Colonic mucosa (tissue), 4 donors: ENCODE results near the gene FGD4. TPM values are rescaled to one million over a fixed set of nuclear protein-coding genes. Genes with fewer than 3 reads are reported as not detected.

ENCODE experiments used
- DNase-seq: peaks from one replicate; pipeline ENCODE4 v3.0.0-alpha.2; 2020
- H3K27ac ChIP-seq: fragments of 200-600 bp; one replicate; pipeline ENCODE4 v1.8.0; 2021
- H3K27me3 ChIP-seq: fragments of 200-600 bp; one replicate; pipeline ENCODE4 v1.8.0; 2021
- H3K36me3 ChIP-seq: fragments of 200-600 bp; one replicate; pipeline ENCODE4 v1.8.0; 2021
- H3K4me1 ChIP-seq: fragments of 200-600 bp; one replicate; pipeline ENCODE4 v1.8.0; 2021; ENCODE audit warnings: mild to moderate bottlenecking
- H3K4me3 ChIP-seq: fragments of 200-600 bp; one replicate; pipeline ENCODE4 v1.8.0; 2021
- H3K9ac ChIP-seq, 2 donors: one replicate each; pipeline ENCODE4 v1.7.0; 2013; ENCODE audit warnings: control low read depth in 2 of 2, low read depth in 2 of 2, low read length in 2 of 2
- H3K9me3 ChIP-seq: fragments of 200-600 bp; one replicate; pipeline ENCODE4 v1.8.0; 2021
- CTCF ChIP-seq: fragments of 200-600 bp; IDR thresholded peaks from one replicate; pipeline ENCODE4 v1.8.0; 2022; ENCODE audit warnings: antibody characterized with exemption, mild to moderate bottlenecking
- intact Hi-C: fragments of 100-400 bp; cut with DNase I; formaldehyde crosslinking; loops from one replicate; pipeline ENCODE4 v1.14.1; 2022
- total RNA-seq, 2 donors: library from RNA; stranded (reverse); fragmentation: NEBNext Ultra II Directional in 1 of 2; extraction: Animal tissue kit (Norgen Biotek cat#: 25700) in 1 of 2; gene quantifications; one replicate each; pipeline ENCODE4 v1.2.1, GENCODE V29; 2021
- donor health status: healthy.
- donor health status: DM: no; HTN: no; CAD: no.
- donor health status: DM: no; HTN: no; CAD: no.

The FGD4 gene
- total RNA-seq, 2 donors from 2014 or later = 38.4 to 47.6 TPM

- TF ChIP-seq CTCF = peak; percentile 77
- no peak overlapping the region for H3K9ac ChIP-seq
- intact Hi-C loops = loop anchor here (5.0 to 10.0 kb wide), 2 partner anchors 307 to 1659 kb away; partner anchors contain the start of gene ALG10
- no peak overlapping the region for H3K27ac ChIP-seq
- no peaks in the 10 kb centered on the region for H3K4me1 ChIP-seq
- no peaks in the 10 kb centered on the region for H3K27me3 ChIP-seq
- no peaks in the 10 kb centered on the region for H3K9me3 ChIP-seq
- peak; percentile 66 for DNase-seq
- no peaks in the 10 kb centered on the region for H3K36me3 ChIP-seq
- no peak overlapping the region for H3K4me3 ChIP-seq
These were observed 33.8 kb upstream of the FGD4 start for GRCh38 chr12:32365473-32366064.

GRCh38 chr12:32366714-32367113 is 32.6 kb upstream of the FGD4 start:
- Histone ChIP-seq H3K4me3 (no peak overlapping the region), H3K27ac (no peak overlapping the region), H3K9ac (no peak overlapping the region), H3K27me3 (no peaks in the 10 kb centered on the region), H3K9me3 (no peaks in the 10 kb centered on the region), H3K36me3 (no peaks in the 10 kb centered on the region), H3K4me1 (no peaks in the 10 kb centered on the region)
- no peak for DNase-seq
- no peak for TF ChIP-seq CTCF
- intact Hi-C loops = loop anchor here (5.0 to 10.0 kb wide), 2 partner anchors 306 to 1658 kb away; partner anchors contain the start of gene ALG10

- Histone ChIP-seq H3K27ac (no peak overlapping the region), H3K9ac (no peak overlapping the region), H3K4me1 (no peaks in the 10 kb centered on the region), H3K27me3 (no peaks in the 10 kb centered on the region), H3K9me3 (no peaks in the 10 kb centered on the region), H3K4me3 (no peak overlapping the region), H3K36me3 (no peaks in the 10 kb centered on the region)
- intact Hi-C loops = loop anchor here (5.0 to 10.0 kb wide), 2 partner anchors 305 to 1657 kb away; partner anchors contain the start of gene ALG10
- DNase-seq = no peak
- TF ChIP-seq CTCF = no peak
These were observed 32.0 kb upstream of the FGD4 start for GRCh38 chr12:32367381-32367780.

- Histone ChIP-seq H3K4me3 (no peak overlapping the region), H3K27me3 (no peaks in the 10 kb centered on the region), H3K9ac (no peak overlapping the region), H3K27ac (no peak overlapping the region), H3K4me1 (no peaks in the 10 kb centered on the region), H3K9me3 (no peaks in the 10 kb centered on the region), H3K36me3 (no peaks in the 10 kb centered on the region)
- TF ChIP-seq CTCF = no peak
- DNase-seq = no peak
- intact Hi-C loops = loop anchor here (5.0 to 10.0 kb wide), 2 partner anchors 303 to 1656 kb away; partner anchors contain the start of gene ALG10
These were observed 30.2 kb upstream of the FGD4 start for GRCh38 chr12:32369202-32369601.

- no peaks in the 10 kb centered on the region for H3K27me3 ChIP-seq
- H3K27ac ChIP-seq = no peak overlapping the region
- H3K36me3 ChIP-seq = no peaks in the 10 kb centered on the region
- H3K4me3 ChIP-seq = no peak overlapping the region
- intact Hi-C loops = no loop called here
- TF ChIP-seq CTCF = no peak
- DNase-seq = no peak
- no peaks in the 10 kb centered on the region for H3K9me3 ChIP-seq
- H3K4me1 ChIP-seq = no peaks in the 10 kb centered on the region
- H3K9ac ChIP-seq = no peak overlapping the region
These were observed 21.9 kb upstream of the FGD4 start for GRCh38 chr12:32377344-32378055.
